Activated CD4-positive, alpha-beta T cell treated with anti-CD3 and anti-CD28 coated beads, Interleukin-2, Interleukin-6, amounts not matched to agents 100 ng/mL and 50 ng/mL, durations not matched to agents 16 hours and 8 hours (primary cell): ENCODE results near the gene PARD6B.
"Not testable (repeated sequence)": the region's sequence is repeated elsewhere in the genome, so short reads cannot be mapped to it uniquely, and the experiment has no call there.

ENCODE experiments used
- DNase-seq: peaks from one replicate; pipeline ENCODE4 v3.0.0-alpha.2; 2020

Gene PARD6B

GRCh38 chr20:50746138-50746940 lies 15.0 kb downstream of the PARD6B start:
- DNase-seq = peak; percentile 31

- DNase-seq = no peak
These were observed 15.9 kb downstream of the PARD6B start for GRCh38 chr20:50747275-50747674.

- no peak for DNase-seq
These were observed 18.8 kb downstream of the PARD6B start for GRCh38 chr20:50750145-50750671.

- DNase-seq = no peak
These were observed 21.8 kb downstream of the PARD6B start for GRCh38 chr20:50753152-50753551.

GRCh38 chr20:50754420-50754819 lies 23.0 kb downstream of the PARD6B start:
- DNase-seq = no peak

- no peak for DNase-seq
These were observed 25.1 kb downstream of the PARD6B start for GRCh38 chr20:50756447-50756846.

GRCh38 chr20:50758469-50758868 lies 27.1 kb downstream of the PARD6B start:
- no peak for DNase-seq

GRCh38 chr20:50758992-50759391 lies 27.6 kb downstream of the PARD6B start:
- DNase-seq = no peak

- DNase-seq = no peak
These were observed 28.3 kb downstream of the PARD6B start for GRCh38 chr20:50759678-50760077.

GRCh38 chr20:50762045-50762422 lies 30.7 kb downstream of the PARD6B start:
- no peak for DNase-seq

GRCh38 chr20:50762435-50763220 lies 31.2 kb downstream of the PARD6B start:
- no peak for DNase-seq

- not testable (repeated sequence) for DNase-seq
These were observed 32.4 kb downstream of the PARD6B start for GRCh38 chr20:50763550-50764458.

- not testable (repeated sequence) for DNase-seq
These were observed 33.9 kb downstream of the PARD6B start for GRCh38 chr20:50765251-50765650.

- DNase-seq = no peak
These were observed 34.3 kb downstream of the PARD6B start for GRCh38 chr20:50765674-50766073.

GRCh38 chr20:50766955-50767809 lies 35.8 kb downstream of the PARD6B start:
- DNase-seq = not testable (repeated sequence)

GRCh38 chr20:50768991-50769390 lies 37.6 kb downstream of the PARD6B start:
- DNase-seq = not testable (repeated sequence)

- not testable (repeated sequence) for DNase-seq
These were observed 38.2 kb downstream of the PARD6B start for GRCh38 chr20:50769551-50770085.

- DNase-seq = not testable (repeated sequence)
These were observed 40.2 kb downstream of the PARD6B start for GRCh38 chr20:50771419-50772080.

- no peak for DNase-seq
These were observed 41.2 kb downstream of the PARD6B start for GRCh38 chr20:50772420-50773185.

- DNase-seq = no peak
These were observed 43.1 kb downstream of the PARD6B start for GRCh38 chr20:50774515-50774914.
